WI38 (cell line): ENCODE measurements around the gene LENG8.
A peak's percentile ranks its signal among the peaks of the same experiment; 100 is the strongest.

Experiments used
- H3K4me3 ChIP-seq: 2 replicates; pipeline ENCODE4 v1.5.1; 2011; ENCODE audit warnings: low read depth, mild to moderate bottlenecking, control low read depth, low read length
- CTCF ChIP-seq: IDR thresholded peaks from 2 replicates; pipeline ENCODE4 v1.5.1; 2012; ENCODE audit warnings: low read depth, mild to moderate bottlenecking, control low read depth, low read length

LENG8 gene

GRCh38 chr19:54459282-54460229 is 10.6 kb downstream of the LENG8 start:
- no peak overlapping the region for H3K4me3 ChIP-seq
- no peak for TF ChIP-seq CTCF

GRCh38 chr19:54460230-54461005 is 11.4 kb downstream of the LENG8 start:
- no peak overlapping the region for H3K4me3 ChIP-seq
- no peak for TF ChIP-seq CTCF

GRCh38 chr19:54461210-54461609 is 12.2 kb downstream of the LENG8 start:
- no peak overlapping the region for H3K4me3 ChIP-seq

GRCh38 chr19:54461613-54462012 is 12.6 kb downstream of the LENG8 start:
- H3K4me3 ChIP-seq = no peak overlapping the region
- TF ChIP-seq CTCF = no peak

More at GRCh38 chr19:54461210-54461609, 12.2 kb downstream of the LENG8 start:
- no peak for TF ChIP-seq CTCF

GRCh38 chr19:54462047-54462654 is 13.2 kb downstream of the LENG8 start:
- H3K4me3 ChIP-seq = peak overlapping the region; percentile 44; the same call in 1 of the 2 replicates
- TF ChIP-seq CTCF = no peak

- peak overlapping the region; percentile 44 for H3K4me3 ChIP-seq
These were observed 13.9 kb downstream of the LENG8 start for GRCh38 chr19:54462655-54463530.

More at GRCh38 chr19:54462655-54463530, 13.9 kb downstream of the LENG8 start:
- TF ChIP-seq CTCF = no peak
